HEK293 (cell line): ENCODE data around the gene DPP9.

Experiments
- GLI4 ChIP-seq: fragments of 450-650 bp; formaldehyde crosslinking; IDR thresholded peaks from 2 replicates; pipeline ENCODE4 v1.5.1; 2016; ENCODE audit warnings: missing biosample characterization, missing genetic modification characterization
- OVOL3 ChIP-seq: fragments of 450-650 bp; formaldehyde crosslinking; IDR thresholded peaks from 2 replicates; pipeline ENCODE4 v1.5.1; 2016; ENCODE audit warnings: missing biosample characterization, missing genetic modification characterization
- PRDM4 ChIP-seq: fragments of 450-650 bp; formaldehyde crosslinking; IDR thresholded peaks from 2 replicates; pipeline ENCODE4 v1.5.1; 2017; ENCODE audit warnings: missing biosample characterization, missing genetic modification characterization
- TCF7L2 ChIP-seq: IDR thresholded peaks from 2 replicates; pipeline ENCODE4 v1.6.1; 2011; ENCODE audit warnings: low read depth, mild to moderate bottlenecking, inconsistent platforms, low read length, moderate library complexity, borderline replicate concordance
- ZBTB11 ChIP-seq: fragments of 450-650 bp; formaldehyde crosslinking; conservative IDR thresholded peaks from 2 replicates; pipeline ENCODE4 v1.5.1; 2016; ENCODE audit warnings: low read depth, missing biosample characterization, missing genetic modification characterization
- ZNF274 ChIP-seq, 2 experiments: fragments of 200-500 bp in 1 of 2; fragments of 450-650 bp in 1 of 2; sonication (Bioruptor generic) in 1 of 2; formaldehyde crosslinking in 1 of 2; IDR thresholded peaks; 2 replicates each; pipeline versions ENCODE4 v1.5.1 to v1.6.1; 2014 to 2016; ENCODE audit warnings: borderline replicate concordance in 1 of 2, inconsistent platforms in 1 of 2, low read length in 1 of 2, missing biosample characterization in 1 of 2, missing genetic modification characterization in 1 of 2
- ZNF555 ChIP-seq: fragments of 450-650 bp; formaldehyde crosslinking; conservative IDR thresholded peaks from 2 replicates; pipeline ENCODE4 v1.5.1; 2017; ENCODE audit warnings: missing biosample characterization, mild to moderate bottlenecking, missing genetic modification characterization, inconsistent platforms
- ZNF639 ChIP-seq: fragments of 450-650 bp; formaldehyde crosslinking; IDR thresholded peaks from 2 replicates; pipeline ENCODE4 v1.5.1; 2016; ENCODE audit warnings: missing biosample characterization, missing genetic modification characterization

GRCh38 chr19:4763021-4763420 is 39.4 kb upstream of the DPP9 start:
- no peak for TF ChIP-seq TCF7L2
- TF ChIP-seq ZNF274 (IDR thresholded peaks at IDR 0.05; ENCODE audit: low read length), result no peak
- TF ChIP-seq ZNF274 (tag by site-specific recombination; IDR thresholded peaks at IDR 0.05; ENCODE audit: borderline replicate concordance), result no peak
- no peak for TF ChIP-seq GLI4 (tag by site-specific recombination)
- no peak for TF ChIP-seq OVOL3
- no peak for TF ChIP-seq ZNF555
- no peak for TF ChIP-seq PRDM4
- TF ChIP-seq ZNF639 (tag by site-specific recombination), result no peak
- no peak for TF ChIP-seq ZBTB11
